ENCODE measurements around the gene NKG7.

- TF ChIP-seq CTCF (IDR thresholded peaks at IDR 0.05) (no peak), POLR2A (IDR thresholded peaks at IDR 0.05) (peak in 1 of 2 donors; percentile 46)
Observed at GRCh38 chr19:51394050-51394836, 21.8 kb upstream of the NKG7 start.

Measured in adrenal gland (tissue), 5 donors.